Measurements from ENCODE around the gene LOXHD1. TPM values are rescaled to one million over a fixed set of nuclear protein-coding genes. Genes with fewer than 3 reads are reported as not detected.

Gene LOXHD1
- polyA plus RNA-seq, 1 experiment, result not detected

DNA sequence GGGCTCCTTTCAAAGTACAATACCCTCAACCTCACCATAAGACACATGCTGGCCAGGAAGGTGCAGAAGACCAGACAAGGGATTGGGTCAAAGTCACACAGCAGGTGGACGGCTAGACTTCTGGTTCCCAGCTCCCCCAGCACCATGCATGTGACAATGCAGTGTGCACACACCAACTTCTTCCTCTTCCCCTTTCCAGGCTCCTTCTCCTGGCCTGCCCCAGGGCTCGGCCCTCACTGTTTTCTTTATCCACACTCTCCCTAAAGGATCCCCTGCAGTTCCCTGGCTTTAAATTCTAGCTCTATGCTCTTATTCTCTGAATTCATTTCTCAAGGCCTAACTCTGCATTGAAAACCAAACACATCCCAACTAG, 82.3 kb downstream of the LOXHD1 start:
- H3K27ac ChIP-seq (ENCODE audit: low read depth, low read length), result no peak overlapping the region
- H3K27me3 ChIP-seq (ENCODE audit: control insufficient read depth, insufficient read depth, low read length), result no peaks in the 10 kb centered on the region
- no peak for DNase-seq (ENCODE audit: low read depth, low spot score)
- TF ChIP-seq, protein P1, sequence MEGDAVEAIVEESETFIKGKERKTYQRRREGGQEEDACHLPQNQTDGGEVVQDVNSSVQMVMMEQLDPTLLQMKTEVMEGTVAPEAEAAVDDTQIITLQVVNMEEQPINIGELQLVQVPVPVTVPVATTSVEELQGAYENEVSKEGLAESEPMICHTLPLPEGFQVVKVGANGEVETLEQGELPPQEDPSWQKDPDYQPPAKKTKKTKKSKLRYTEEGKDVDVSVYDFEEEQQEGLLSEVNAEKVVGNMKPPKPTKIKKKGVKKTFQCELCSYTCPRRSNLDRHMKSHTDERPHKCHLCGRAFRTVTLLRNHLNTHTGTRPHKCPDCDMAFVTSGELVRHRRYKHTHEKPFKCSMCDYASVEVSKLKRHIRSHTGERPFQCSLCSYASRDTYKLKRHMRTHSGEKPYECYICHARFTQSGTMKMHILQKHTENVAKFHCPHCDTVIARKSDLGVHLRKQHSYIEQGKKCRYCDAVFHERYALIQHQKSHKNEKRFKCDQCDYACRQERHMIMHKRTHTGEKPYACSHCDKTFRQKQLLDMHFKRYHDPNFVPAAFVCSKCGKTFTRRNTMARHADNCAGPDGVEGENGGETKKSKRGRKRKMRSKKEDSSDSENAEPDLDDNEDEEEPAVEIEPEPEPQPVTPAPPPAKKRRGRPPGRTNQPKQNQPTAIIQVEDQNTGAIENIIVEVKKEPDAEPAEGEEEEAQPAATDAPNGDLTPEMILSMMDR (IDR thresholded peaks at IDR 0.05; ENCODE audit: low read depth, low read length), result no peak
- no peak overlapping the region for H3K4me3 ChIP-seq (ENCODE audit: low read depth, low read length)
- ChIA-PET CTCF (no interaction called here), POLR2A (no interaction called here)
- H3K9me3 ChIP-seq (ENCODE audit: control insufficient read depth, insufficient read depth, low read length), result no peaks in the 10 kb centered on the region

DNA sequence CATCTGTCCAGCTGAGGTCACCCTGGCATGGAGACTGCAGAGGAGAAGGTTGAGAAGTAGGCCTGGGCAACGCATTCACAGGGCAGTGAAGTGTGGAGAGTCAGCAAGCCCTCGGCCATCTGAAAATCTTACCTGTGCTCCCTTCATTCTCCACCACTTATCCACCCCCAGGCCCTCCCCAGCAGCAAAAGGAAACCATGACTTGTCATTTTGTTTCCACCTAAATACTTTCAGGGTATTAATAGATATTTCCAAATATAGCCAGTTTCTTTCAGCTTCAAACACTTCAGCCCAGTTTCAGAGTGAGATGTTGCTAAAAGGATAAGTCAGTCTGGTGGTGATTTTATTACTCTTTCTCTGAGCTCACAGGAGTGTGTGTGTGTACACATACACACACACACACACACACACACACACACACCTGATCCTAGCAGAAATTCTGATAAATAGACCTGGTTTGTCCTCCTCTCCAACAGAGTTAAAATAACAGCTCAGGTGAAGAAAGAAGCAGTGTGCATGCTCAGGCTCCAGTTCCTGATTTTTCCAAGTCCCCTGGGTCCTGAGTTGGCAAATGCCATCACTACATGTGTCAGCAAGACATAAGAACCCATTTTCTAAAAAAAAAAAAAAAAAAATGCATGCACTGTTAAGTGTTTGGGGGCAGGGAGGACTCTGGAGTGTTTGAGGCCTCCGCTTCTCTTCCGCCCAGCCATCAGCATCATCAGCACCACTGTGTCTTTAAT, 82.8 kb downstream of the LOXHD1 start:
- CTCF ChIA-PET, result no interaction called here
- DNase-seq (ENCODE audit: low read depth, low spot score), result no peak
- TF ChIP-seq, protein P1 (IDR thresholded peaks at IDR 0.05; ENCODE audit: low read depth, low read length), result no peak
- H3K27me3 ChIP-seq (ENCODE audit: control insufficient read depth, insufficient read depth, low read length), result no peaks in the 10 kb centered on the region
- POLR2A ChIA-PET, result no interaction called here
- no peak overlapping the region for H3K27ac ChIP-seq (ENCODE audit: low read depth, low read length)
- no peak overlapping the region for H3K4me3 ChIP-seq (ENCODE audit: low read depth, low read length)
- H3K9me3 ChIP-seq (ENCODE audit: control insufficient read depth, insufficient read depth, low read length), result no peaks in the 10 kb centered on the region

DNA sequence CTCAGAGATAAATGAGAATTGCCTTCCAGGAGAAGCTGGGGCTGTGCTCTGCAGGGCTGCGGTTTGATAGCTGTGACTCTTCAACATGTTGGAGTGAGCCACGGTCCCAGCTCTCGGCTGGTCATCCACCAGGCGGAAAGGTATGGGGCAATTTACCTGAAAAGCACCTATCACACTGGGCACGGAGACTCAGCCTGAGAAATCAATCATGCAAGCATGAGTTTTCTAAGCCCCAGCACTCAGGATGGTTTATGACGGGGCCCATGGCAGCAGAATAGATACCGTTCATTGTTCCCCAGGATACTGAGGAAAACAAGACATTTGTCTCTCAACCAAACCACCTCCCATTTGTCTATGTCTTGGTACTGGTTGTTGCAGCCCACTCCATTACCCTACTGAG, 83.9 kb downstream of the LOXHD1 start:
- ChIA-PET POLR2A (no interaction called here), CTCF (no interaction called here)
- TF ChIP-seq, protein P1 (IDR thresholded peaks at IDR 0.05; ENCODE audit: low read depth, low read length), result no peak
- Histone ChIP-seq H3K9me3 (ENCODE audit: control insufficient read depth, insufficient read depth, low read length) (no peaks in the 10 kb centered on the region), H3K27me3 (ENCODE audit: control insufficient read depth, insufficient read depth, low read length) (no peaks in the 10 kb centered on the region), H3K27ac (ENCODE audit: low read depth, low read length) (no peak overlapping the region), H3K4me3 (ENCODE audit: low read depth, low read length) (no peak overlapping the region)
- no peak for DNase-seq (ENCODE audit: low read depth, low spot score)

DNA sequence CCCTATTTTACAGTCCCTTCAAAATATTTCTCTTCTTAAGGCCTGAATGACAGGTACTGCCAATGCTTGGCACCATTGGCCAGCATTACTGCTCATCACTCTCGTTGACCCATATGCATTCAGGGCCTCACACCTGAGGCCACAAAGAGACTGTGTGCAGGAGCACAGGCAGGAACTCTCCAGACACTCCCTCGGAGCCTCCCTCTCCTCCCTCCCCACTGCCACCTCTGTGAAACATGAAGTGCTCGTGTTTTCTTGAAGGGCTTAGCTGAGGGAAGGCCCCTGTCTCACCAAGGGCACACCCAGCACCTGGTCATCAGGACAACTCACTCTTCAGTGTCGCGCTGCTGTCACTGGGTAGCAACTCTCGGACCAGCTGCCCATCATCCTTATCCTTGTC, 85.3 kb downstream of the LOXHD1 start:
- H3K4me3 ChIP-seq (ENCODE audit: low read depth, low read length), result no peak overlapping the region
- no peak overlapping the region for H3K27ac ChIP-seq (ENCODE audit: low read depth, low read length)
- H3K27me3 ChIP-seq (ENCODE audit: control insufficient read depth, insufficient read depth, low read length), result no peaks in the 10 kb centered on the region
- CTCF ChIA-PET, result no interaction called here
- no peak for DNase-seq (ENCODE audit: low read depth, low spot score)
- POLR2A ChIA-PET, result no interaction called here
- TF ChIP-seq, protein P1 (IDR thresholded peaks at IDR 0.05; ENCODE audit: low read depth, low read length), result no peak
- H3K9me3 ChIP-seq (ENCODE audit: control insufficient read depth, insufficient read depth, low read length), result no peaks in the 10 kb centered on the region

DNA sequence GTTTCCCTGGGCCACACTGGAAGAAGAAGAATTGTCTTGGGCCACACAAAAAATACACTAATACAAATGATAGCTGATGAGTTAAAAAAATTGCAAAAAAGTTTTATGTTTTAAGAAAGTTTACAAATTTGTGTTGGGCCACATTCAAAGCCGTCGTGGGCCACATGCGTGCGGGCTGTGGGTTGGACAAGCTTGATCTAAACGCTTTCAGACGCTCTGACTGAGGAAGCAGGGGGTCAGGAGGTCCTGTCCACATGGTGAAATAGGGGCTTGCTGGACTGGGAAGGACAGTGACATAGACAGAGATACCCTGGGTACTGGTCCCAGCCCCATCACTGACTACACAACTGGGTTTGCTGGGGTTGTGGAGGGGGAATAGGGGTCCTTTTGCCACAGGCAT, 86.4 kb downstream of the LOXHD1 start:
- H3K9me3 ChIP-seq (ENCODE audit: control insufficient read depth, insufficient read depth, low read length), result no peaks in the 10 kb centered on the region
- H3K27ac ChIP-seq (ENCODE audit: low read depth, low read length), result no peak overlapping the region
- no peaks in the 10 kb centered on the region for H3K27me3 ChIP-seq (ENCODE audit: control insufficient read depth, insufficient read depth, low read length)
- no peak for DNase-seq (ENCODE audit: low read depth, low spot score)
- ChIA-PET POLR2A (no interaction called here), CTCF (no interaction called here)
- TF ChIP-seq, protein P1 (IDR thresholded peaks at IDR 0.05; ENCODE audit: low read depth, low read length), result no peak
- H3K4me3 ChIP-seq (ENCODE audit: low read depth, low read length), result no peak overlapping the region
